Activated CD8-positive, alpha-beta memory T cell treated with anti-CD3 and anti-CD28 coated beads for 24 hours (primary cell): Measurements from ENCODE around the gene CXCR6.

Experiments
- DNase-seq: peaks from one replicate; pipeline ENCODE4 v3.0.0-alpha.2; 2020

The CXCR6 gene

GRCh38 chr3:45943207-45943846 is at the start of gene CXCR6:
Gene CXCR6 (plus strand): TSS chr3:45943464. CDS start chr3:45946482, 3,018 bp downstream.
- DNase-seq, result peak; percentile 79

GRCh38 chr3:45894015-45894414 is 49.2 kb upstream of the CXCR6 start:
- DNase-seq, result no peak

GRCh38 chr3:45895686-45896468 is 47.4 kb upstream of the CXCR6 start:
- DNase-seq, result no peak

GRCh38 chr3:45896956-45897355 is 46.3 kb upstream of the CXCR6 start:
- no peak for DNase-seq

GRCh38 chr3:45904931-45905330 is 38.3 kb upstream of the CXCR6 start:
- no peak for DNase-seq

- no peak for DNase-seq
These were observed 37.5 kb upstream of the CXCR6 start for GRCh38 chr3:45905755-45906154.

- DNase-seq, result no peak
These were observed 36.4 kb upstream of the CXCR6 start for GRCh38 chr3:45906681-45907407.

GRCh38 chr3:45907769-45908705 is 35.2 kb upstream of the CXCR6 start:
- no peak for DNase-seq

- DNase-seq, result no peak
These were observed 34.5 kb upstream of the CXCR6 start for GRCh38 chr3:45908761-45909160.

GRCh38 chr3:45909542-45909941 is 33.7 kb upstream of the CXCR6 start:
- DNase-seq, result no peak

GRCh38 chr3:45910892-45911291 is 32.4 kb upstream of the CXCR6 start:
- no peak for DNase-seq

- DNase-seq, result no peak
These were observed 31.6 kb upstream of the CXCR6 start for GRCh38 chr3:45911511-45912226.

- no peak for DNase-seq
These were observed 30.8 kb upstream of the CXCR6 start for GRCh38 chr3:45912435-45912834.

- peak; percentile 56 for DNase-seq
These were observed 28.8 kb upstream of the CXCR6 start for GRCh38 chr3:45914362-45915058.

- DNase-seq, result no peak
These were observed 28.2 kb upstream of the CXCR6 start for GRCh38 chr3:45915059-45915439.

- peak; percentile 86 for DNase-seq
These were observed 27.6 kb upstream of the CXCR6 start for GRCh38 chr3:45915518-45916231.

- no peak for DNase-seq
These were observed 25.9 kb upstream of the CXCR6 start for GRCh38 chr3:45917146-45917898.

GRCh38 chr3:45921158-45922038 is 21.9 kb upstream of the CXCR6 start:
- DNase-seq, result no peak

- DNase-seq, result no peak
These were observed 21.3 kb upstream of the CXCR6 start for GRCh38 chr3:45922039-45922326.
